GM21825 (cell line): ENCODE results near the gene SEPTIN8.
"Not testable (repeated sequence)": the region's sequence is repeated elsewhere in the genome, so short reads cannot be mapped to it uniquely, and the experiment has no call there.

ENCODE experiments used
- ATAC-seq: cut with Tn5 transposase; IDR thresholded peaks from one replicate; pipeline ENCODE4 v1.9.1; 2021; ENCODE audit warnings: mild to moderate bottlenecking, moderate library complexity; ENCODE audit not compliant: unreplicated experiment

Gene SEPTIN8

GRCh38 chr5:132812781-132813598 lies 36.0 kb upstream of the SEPTIN8 start, which contains the start of gene SOWAHA:
Gene SOWAHA, plus strand, starts transcription at chr5:132813302. Its CDS starts 320 bp downstream, at chr5:132813622.
- ATAC-seq, result no peak

GRCh38 chr5:132812123-132812765 lies 35.2 kb upstream of the SEPTIN8 start:
- no peak for ATAC-seq

DNA sequence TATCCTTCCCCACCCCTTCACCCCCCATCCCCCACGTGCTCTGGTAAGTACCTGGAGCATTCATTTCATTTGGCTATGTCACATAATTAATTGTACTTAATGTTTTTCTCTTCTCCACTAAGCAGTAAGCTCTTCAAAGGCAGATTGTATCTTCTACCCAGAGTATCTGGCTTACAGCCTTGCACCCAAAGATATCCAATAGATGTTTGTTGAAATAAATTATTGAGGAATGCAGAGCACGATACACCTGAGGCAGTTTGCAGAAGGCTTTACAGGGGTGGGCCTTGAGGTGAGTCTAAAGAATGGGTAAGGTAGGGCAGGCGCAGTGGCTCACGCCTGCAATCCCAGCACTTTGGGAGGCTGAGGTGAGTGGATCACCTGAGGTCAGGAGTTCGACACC lies 33.6 kb upstream of the SEPTIN8 start:
- ATAC-seq, result no peak

GRCh38 chr5:132808866-132809265 lies 31.8 kb upstream of the SEPTIN8 start:
- ATAC-seq, result no peak

GRCh38 chr5:132808448-132808847 lies 31.4 kb upstream of the SEPTIN8 start:
- ATAC-seq, result no peak

GRCh38 chr5:132807163-132807838 lies 30.3 kb upstream of the SEPTIN8 start:
- no peak for ATAC-seq

- ATAC-seq, result not testable (repeated sequence)
Measured at GRCh38 chr5:132806804-132807162, 29.7 kb upstream of the SEPTIN8 start.

GRCh38 chr5:132805872-132806271 lies 28.8 kb upstream of the SEPTIN8 start:
- ATAC-seq, result not testable (repeated sequence)

DNA sequence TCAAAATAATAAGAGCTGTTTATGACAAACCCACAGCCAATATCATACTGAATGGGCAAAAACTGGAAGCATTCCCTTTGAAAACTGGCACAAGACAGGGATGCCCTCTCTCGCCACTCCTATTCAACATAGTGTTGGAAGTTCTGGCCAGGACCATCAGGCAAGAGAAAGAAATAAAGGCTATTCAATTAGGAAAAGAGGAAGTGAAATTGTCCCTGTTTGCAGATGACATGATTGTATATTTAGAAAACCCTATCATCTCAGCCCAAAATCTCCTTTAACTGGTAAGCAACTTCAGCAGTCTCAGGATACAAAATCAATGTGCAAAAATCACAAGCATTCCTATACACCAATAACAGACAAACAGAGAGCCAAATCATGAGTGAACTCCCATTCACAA lies 27.2 kb upstream of the SEPTIN8 start:
- not testable (repeated sequence) for ATAC-seq

DNA sequence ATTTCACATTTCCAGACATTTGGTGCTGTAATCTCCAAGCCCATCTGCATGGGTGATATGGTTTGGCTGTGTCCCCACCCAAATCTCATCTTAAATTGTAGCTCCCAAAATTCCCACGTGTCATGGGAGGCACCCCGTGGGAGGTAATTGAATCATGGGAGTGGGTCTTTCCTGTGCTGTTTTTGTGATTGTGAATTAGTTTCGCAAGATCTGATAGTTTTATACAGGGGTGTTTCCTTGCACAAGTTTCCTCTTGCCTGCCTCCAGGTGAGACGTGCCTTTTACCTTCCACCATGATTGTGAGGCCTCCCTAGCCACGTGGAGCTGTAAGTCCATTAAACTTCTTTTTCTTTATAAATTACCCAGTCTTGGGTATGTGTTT lies 25.6 kb upstream of the SEPTIN8 start:
- not testable (repeated sequence) for ATAC-seq

DNA sequence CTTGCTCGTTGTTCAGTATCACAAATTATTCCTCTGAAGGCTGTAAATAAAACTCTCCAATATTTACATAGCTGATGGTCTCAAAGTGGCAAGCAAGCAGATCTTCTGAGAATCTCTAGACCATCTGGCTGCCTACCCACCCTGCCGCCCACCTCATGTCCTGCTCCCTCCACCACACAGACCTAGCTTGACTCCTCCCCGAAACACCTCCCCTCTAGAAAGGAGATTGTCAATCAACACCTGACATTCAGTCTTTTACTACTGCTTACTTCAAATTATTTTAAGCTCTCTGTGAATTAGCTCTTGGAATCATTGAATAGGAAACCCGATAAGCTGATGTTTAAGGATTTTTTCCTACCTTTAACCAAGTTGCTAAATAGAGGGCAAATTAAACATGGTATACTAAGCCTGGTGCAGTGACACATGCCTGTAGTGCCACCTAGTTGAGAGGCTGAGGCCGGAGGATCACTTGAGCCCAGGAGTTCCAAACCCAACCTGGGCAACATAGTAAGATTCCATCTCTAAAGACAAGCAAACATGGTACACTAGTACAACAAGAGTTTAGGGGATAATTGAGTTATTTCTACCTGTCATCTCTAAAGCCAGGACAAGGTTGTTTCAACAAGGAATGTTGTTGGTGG lies 25.1 kb upstream of the SEPTIN8 start:
- no peak for ATAC-seq

DNA sequence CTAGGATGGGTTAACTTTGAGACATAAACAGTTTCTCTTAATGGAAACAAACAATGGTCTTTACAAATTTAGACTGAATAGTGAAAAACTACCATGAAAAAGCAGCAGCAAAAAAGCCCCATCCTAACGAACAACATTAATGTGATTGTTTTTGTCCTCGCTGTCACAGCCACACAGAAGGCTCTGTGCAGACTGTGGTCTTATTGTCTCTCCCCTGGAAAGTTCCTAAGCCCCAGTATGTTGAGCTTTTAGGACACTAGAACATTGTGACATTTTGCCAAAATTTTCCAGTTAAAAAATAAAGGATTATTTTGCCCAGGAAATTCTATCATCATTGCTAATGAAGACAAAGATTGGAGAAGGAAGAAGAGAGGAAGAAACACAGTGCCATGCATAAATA lies 23.5 kb upstream of the SEPTIN8 start:
- ATAC-seq, result no peak

- ATAC-seq, result no peak
Measured at GRCh38 chr5:132799392-132799791, 22.4 kb upstream of the SEPTIN8 start.

DNA sequence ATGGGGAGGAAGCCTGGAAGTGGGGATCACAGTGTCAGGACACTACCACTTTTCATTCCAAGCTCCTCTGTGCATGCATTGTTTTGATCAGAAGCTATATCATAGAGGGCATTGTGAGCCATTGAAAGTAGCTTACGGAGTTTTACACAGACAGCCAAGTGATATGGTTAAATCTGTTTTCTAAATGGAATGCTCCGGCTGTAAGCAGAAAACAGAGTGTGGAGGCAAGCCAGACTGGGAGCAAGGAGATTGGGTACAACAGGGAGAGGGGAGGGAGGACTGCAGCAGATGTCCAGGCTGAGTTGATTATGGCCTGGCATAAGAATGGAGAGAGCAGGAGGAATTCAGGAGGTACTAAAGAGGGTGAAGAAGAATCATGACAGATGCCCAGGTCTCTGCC lies 20.6 kb upstream of the SEPTIN8 start:
- no peak for ATAC-seq

- ATAC-seq, result no peak
Measured at GRCh38 chr5:132791026-132791425, 14.0 kb upstream of the SEPTIN8 start.

GRCh38 chr5:132790201-132790865 lies 13.3 kb upstream of the SEPTIN8 start:
- no peak for ATAC-seq

DNA sequence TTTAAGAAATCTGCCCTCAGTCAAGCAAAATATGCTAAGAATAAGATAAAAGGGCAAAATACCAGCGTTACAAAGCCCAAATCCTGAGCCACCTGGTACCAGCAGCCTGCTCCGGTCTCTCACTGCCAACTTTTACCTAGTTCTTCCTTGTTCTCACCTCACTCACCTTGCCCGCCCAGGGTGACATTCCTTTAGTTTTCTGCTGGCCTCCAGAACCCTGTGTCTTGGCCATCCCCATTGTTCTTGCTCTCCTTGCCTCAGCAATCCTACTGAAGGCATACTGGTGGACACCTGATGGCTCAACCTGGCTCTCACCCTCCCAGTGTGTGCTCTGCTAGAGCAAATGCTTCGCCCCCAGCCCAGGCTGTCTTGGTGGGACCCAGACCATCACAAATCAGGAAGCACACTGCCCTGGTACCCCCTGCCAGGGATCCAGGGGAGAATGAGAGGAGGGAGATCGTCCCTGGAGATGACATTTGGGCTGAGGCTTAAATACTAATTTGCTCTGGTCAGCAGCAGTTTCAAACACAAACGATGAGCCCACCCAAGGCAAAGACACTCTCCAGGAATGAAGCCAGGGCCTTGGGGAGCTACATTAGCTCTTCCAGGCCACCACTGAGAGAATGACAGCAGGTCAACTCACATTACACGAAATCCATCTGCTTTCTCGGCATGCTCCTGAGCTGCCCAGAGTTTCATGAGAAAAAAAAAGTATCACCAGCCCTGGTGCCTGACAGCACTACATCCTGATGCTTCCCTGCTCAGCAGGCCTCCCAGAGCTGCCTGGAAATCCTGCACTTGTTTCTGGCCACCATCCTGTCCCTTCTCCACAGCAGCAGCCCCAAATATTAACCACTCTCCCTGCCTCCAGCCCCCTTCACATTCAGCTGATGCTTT lies 12.2 kb upstream of the SEPTIN8 start:
- no peak for ATAC-seq

GRCh38 chr5:132788508-132788907 lies 11.5 kb upstream of the SEPTIN8 start:
- no peak for ATAC-seq

DNA sequence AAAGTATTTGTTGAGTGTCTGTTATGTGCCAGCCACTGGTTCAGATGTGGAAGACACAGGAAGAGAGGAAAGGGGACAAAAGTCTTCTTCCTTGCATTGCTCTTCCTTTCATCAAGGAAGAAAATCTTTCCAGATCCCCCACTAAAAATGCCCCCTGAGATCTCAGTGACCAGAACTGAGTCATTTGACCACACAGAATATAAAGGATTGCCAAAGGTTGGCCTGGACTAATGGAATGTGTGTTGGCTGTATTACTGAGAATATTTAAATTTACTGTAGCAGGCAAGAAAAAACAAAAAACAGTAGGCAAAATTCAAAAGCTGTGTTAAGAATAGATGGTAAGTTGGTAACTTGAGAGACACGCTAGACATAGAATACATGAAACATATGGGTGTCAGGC lies 10.0 kb upstream of the SEPTIN8 start:
- no peak for ATAC-seq

GRCh38 chr5:132785864-132786263 lies 8.8 kb upstream of the SEPTIN8 start:
- no peak for ATAC-seq
